Measurements from ENCODE around the gene ASB16. TPM values are rescaled to one million over a fixed set of nuclear protein-coding genes. Genes with fewer than 3 reads are reported as not detected.

Gene ASB16
- total RNA-seq, 2 experiments from 2014 or later, result 0.30 to 0.44 TPM

- no peak overlapping the region for H2AFZ ChIP-seq (ENCODE audit: low read length)
- peaks cover 46% of the 10 kb centered on the region for H3K79me2 ChIP-seq (ENCODE audit: insufficient read depth, low read depth, low read length)
- H4K20me1 ChIP-seq (ENCODE audit: insufficient read depth, low read length), result no peaks in the 10 kb centered on the region
- no peaks in the 10 kb centered on the region for H3K9me2 ChIP-seq (ENCODE audit: insufficient read depth, low read length)
- no peak overlapping the region for H3K4me2 ChIP-seq (ENCODE audit: low read length)
- no peak for TF ChIP-seq EZH2phosphoT487 (IDR thresholded peaks at IDR 0.05; ENCODE audit: borderline replicate concordance, low read depth, low read length)
- TF ChIP-seq, protein P1, sequence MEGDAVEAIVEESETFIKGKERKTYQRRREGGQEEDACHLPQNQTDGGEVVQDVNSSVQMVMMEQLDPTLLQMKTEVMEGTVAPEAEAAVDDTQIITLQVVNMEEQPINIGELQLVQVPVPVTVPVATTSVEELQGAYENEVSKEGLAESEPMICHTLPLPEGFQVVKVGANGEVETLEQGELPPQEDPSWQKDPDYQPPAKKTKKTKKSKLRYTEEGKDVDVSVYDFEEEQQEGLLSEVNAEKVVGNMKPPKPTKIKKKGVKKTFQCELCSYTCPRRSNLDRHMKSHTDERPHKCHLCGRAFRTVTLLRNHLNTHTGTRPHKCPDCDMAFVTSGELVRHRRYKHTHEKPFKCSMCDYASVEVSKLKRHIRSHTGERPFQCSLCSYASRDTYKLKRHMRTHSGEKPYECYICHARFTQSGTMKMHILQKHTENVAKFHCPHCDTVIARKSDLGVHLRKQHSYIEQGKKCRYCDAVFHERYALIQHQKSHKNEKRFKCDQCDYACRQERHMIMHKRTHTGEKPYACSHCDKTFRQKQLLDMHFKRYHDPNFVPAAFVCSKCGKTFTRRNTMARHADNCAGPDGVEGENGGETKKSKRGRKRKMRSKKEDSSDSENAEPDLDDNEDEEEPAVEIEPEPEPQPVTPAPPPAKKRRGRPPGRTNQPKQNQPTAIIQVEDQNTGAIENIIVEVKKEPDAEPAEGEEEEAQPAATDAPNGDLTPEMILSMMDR (conservative IDR thresholded peaks at IDR 0.05; ENCODE audit: low read length), result no peak
- peak overlapping the region; percentile 86 for H3K27ac ChIP-seq (ENCODE audit: low read depth, low read length, poor library complexity, severe bottlenecking)
- no peak overlapping the region for H3K4me3 ChIP-seq (ENCODE audit: low read depth, low read length, poor library complexity, severe bottlenecking)
- ChIA-PET CTCF (ENCODE audit: unreplicated experiment) (interaction anchor here (0.7 kb wide), 1 partner anchor 32 kb away, joined by 3 read pairs; no protein-coding TSS in a partner anchor), POLR2A (no interaction called here)
- peaks cover 50% of the 10 kb centered on the region for H3K4me1 ChIP-seq (ENCODE audit: insufficient read depth, low read length, poor library complexity, severe bottlenecking)
- no peak for DNase-seq (ENCODE audit: low spot score)
- H3K9me3 ChIP-seq (ENCODE audit: low read length), result no peaks in the 10 kb centered on the region
- BruUV-seq (replicated peaks), result no TSS peak
- peaks cover 81% of the 10 kb centered on the region for H3K36me3 ChIP-seq (ENCODE audit: insufficient read depth, low read length)
- intact Hi-C loops (cut with micrococcal nuclease; ENCODE audit: unreplicated experiment), result loop anchor here (10.0 kb wide), 1 partner anchor 291 kb away; the partner anchor contains the start of gene GPATCH8
Measured at GRCh38 chr17:44214230-44214494, 43.7 kb downstream of the ASB16 start.

- Histone ChIP-seq H3K9me2 (ENCODE audit: insufficient read depth, low read length) (no peaks in the 10 kb centered on the region), H3K4me3 (ENCODE audit: low read depth, low read length, poor library complexity, severe bottlenecking) (no peak overlapping the region), H3K4me2 (ENCODE audit: low read length) (peak overlapping the region; percentile 91), H2AFZ (ENCODE audit: low read length) (no peak overlapping the region), H3K79me2 (ENCODE audit: insufficient read depth, low read depth, low read length) (peaks cover 38% of the 10 kb centered on the region), H3K27ac (ENCODE audit: low read depth, low read length, poor library complexity, severe bottlenecking) (peak overlapping the region; percentile 86), H3K36me3 (ENCODE audit: insufficient read depth, low read length) (peaks cover 73% of the 10 kb centered on the region), H3K4me1 (ENCODE audit: insufficient read depth, low read length, poor library complexity, severe bottlenecking) (peaks cover 45% of the 10 kb centered on the region), H3K9me3 (ENCODE audit: low read length) (no peaks in the 10 kb centered on the region), H4K20me1 (ENCODE audit: insufficient read depth, low read length) (no peaks in the 10 kb centered on the region)
- intact Hi-C loops (cut with micrococcal nuclease; ENCODE audit: unreplicated experiment), result loop anchor here (10.0 kb wide), 1 partner anchor 290 kb away; the partner anchor contains the start of gene GPATCH8
- TF ChIP-seq, protein P1 (conservative IDR thresholded peaks at IDR 0.05; ENCODE audit: low read length), result no peak
- TF ChIP-seq EZH2phosphoT487 (IDR thresholded peaks at IDR 0.05; ENCODE audit: borderline replicate concordance, low read depth, low read length), result no peak
- ChIA-PET CTCF (ENCODE audit: unreplicated experiment) (interaction anchor here (0.7 kb wide), 1 partner anchor 31 kb away, joined by 3 read pairs; no protein-coding TSS in a partner anchor), POLR2A (interaction anchor here (3.6 kb wide), 1 partner anchor 17 kb away, joined by 11 read pairs; no protein-coding TSS in a partner anchor)
- no peak for DNase-seq (ENCODE audit: low spot score)
- no TSS peak for BruUV-seq (replicated peaks)
Measured at GRCh38 chr17:44214896-44215295, 44.4 kb downstream of the ASB16 start.

DNA sequence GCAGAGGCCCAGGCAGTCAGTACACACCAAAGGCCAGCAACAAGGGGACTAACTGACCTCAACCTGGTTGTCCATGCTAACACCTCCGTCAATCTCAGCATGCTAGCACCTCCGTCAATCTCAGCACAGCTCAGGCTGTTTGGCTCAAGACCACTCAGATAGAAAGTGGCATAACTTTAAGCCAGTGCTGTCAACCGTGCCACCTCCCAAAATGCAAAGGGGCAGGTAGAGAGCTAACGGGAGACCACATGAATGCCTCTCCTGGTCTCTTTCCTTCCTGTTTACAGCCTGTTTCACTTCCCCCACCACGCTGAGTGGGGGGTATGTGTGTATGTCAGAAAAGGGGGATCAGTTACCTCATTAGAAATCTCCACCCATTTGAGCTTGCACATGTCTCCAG is 45.7 kb downstream of the ASB16 start:
- peaks cover 36% of the 10 kb centered on the region for H3K79me2 ChIP-seq (ENCODE audit: insufficient read depth, low read depth, low read length)
- H4K20me1 ChIP-seq (ENCODE audit: insufficient read depth, low read length), result no peaks in the 10 kb centered on the region
- H2AFZ ChIP-seq (ENCODE audit: low read length), result no peak overlapping the region
- ChIA-PET CTCF (ENCODE audit: unreplicated experiment) (interaction anchor here (0.6 to 1.8 kb wide), 3 partner anchors 15 to 135 kb away, joined by 3 to 7 read pairs (median 4); partner anchors contain the start of gene GRN), POLR2A (interaction anchor here (0.6 to 3.6 kb wide), 6 partner anchors 12 to 421 kb away, joined by 3 to 11 read pairs (median 4); no protein-coding TSS in a partner anchor)
- no TSS peak for BruUV-seq (replicated peaks)
- H3K9me3 ChIP-seq (ENCODE audit: low read length), result no peaks in the 10 kb centered on the region
- peak overlapping the region; percentile 86 for H3K27ac ChIP-seq (ENCODE audit: low read depth, low read length, poor library complexity, severe bottlenecking)
- H3K4me1 ChIP-seq (ENCODE audit: insufficient read depth, low read length, poor library complexity, severe bottlenecking), result peaks cover 34% of the 10 kb centered on the region
- peak; percentile 88 for DNase-seq (ENCODE audit: low spot score)
- no peaks in the 10 kb centered on the region for H3K9me2 ChIP-seq (ENCODE audit: insufficient read depth, low read length)
- intact Hi-C loops (cut with micrococcal nuclease; ENCODE audit: unreplicated experiment), result loop anchor here (1.0 to 10.0 kb wide), 2 partner anchors 129 to 289 kb away; partner anchors contain the start of genes GPATCH8 and GRN
- no peak for TF ChIP-seq EZH2phosphoT487 (IDR thresholded peaks at IDR 0.05; ENCODE audit: borderline replicate concordance, low read depth, low read length)
- TF ChIP-seq, protein P1 (conservative IDR thresholded peaks at IDR 0.05; ENCODE audit: low read length), result no peak
- H3K4me3 ChIP-seq (ENCODE audit: low read depth, low read length, poor library complexity, severe bottlenecking), result peak overlapping the region; percentile 90
- H3K36me3 ChIP-seq (ENCODE audit: insufficient read depth, low read length), result peaks cover 64% of the 10 kb centered on the region
- peak overlapping the region; percentile 91 for H3K4me2 ChIP-seq (ENCODE audit: low read length)
